ENCODE data around the gene L3MBTL4.

GRCh38 chr18:6352275-6352674, 62.4 kb downstream of the L3MBTL4 start:
- TF ChIP-seq CTCF (IDR thresholded peaks at IDR 0.05; ENCODE audit: poor library complexity) (no peak), EZH2phosphoT487 (IDR thresholded peaks at IDR 0.05; ENCODE audit: low read depth, severe bottlenecking, unreplicated experiment) (no peak), EZH2 (IDR thresholded peaks at IDR 0.05; ENCODE audit: borderline replicate concordance) (no peak)

Data from hepatocyte (in vitro differentiated cells).